T-helper 17 cell (primary cell): ENCODE measurements around the gene LRP10. TPM values are rescaled to one million over a fixed set of nuclear protein-coding genes. Genes with fewer than 3 reads are reported as not detected.

Experiments
- ATAC-seq: fragments of 150-1000 bp; cut with Tn5 transposase; 2 replicates; pipeline ENCODE4 v1.10.0; 2021; ENCODE audit warnings: mild to moderate bottlenecking, moderate library complexity
- DNase-seq, 3 donors: peaks; one replicate each; pipeline versions ENCODE4 v3.0.0 to v3.0.0-alpha.2; 2020 to 2021
- H3K9me3 ChIP-seq: one replicate; pipeline ENCODE4 v1.7.0; 2013; ENCODE audit warnings: low read length, mild to moderate bottlenecking; ENCODE audit not compliant: control insufficient read depth, poor library complexity, severe bottlenecking
- H3K27ac Mint-ChIP-seq: one replicate; pipeline ENCODE4 v1.8.0; 2022; ENCODE audit warnings: mild to moderate bottlenecking, moderate library complexity, mixed read lengths
- H3K27me3 Mint-ChIP-seq: one replicate; pipeline ENCODE4 v1.8.0; 2022; ENCODE audit warnings: mixed read lengths
- H3K36me3 Mint-ChIP-seq: one replicate; pipeline ENCODE4 v1.8.0; 2022; ENCODE audit warnings: low read depth, mixed read lengths
- H3K4me1 Mint-ChIP-seq: one replicate; pipeline ENCODE4 v1.8.0; 2022; ENCODE audit warnings: mild to moderate bottlenecking, mixed read lengths
- H3K4me3 Mint-ChIP-seq: one replicate; pipeline ENCODE4 v1.8.0; 2022; ENCODE audit warnings: mild to moderate bottlenecking, moderate library complexity, mixed read lengths
- total RNA-seq, 4 donors: library from RNA in 2 of 4; stranded (reverse) in 2 of 4; gene quantifications; one replicate each; pipeline ENCODE4 v1.2.3 and lab custom pipeline; 2022 to 2026

Gene LRP10
- total RNA-seq, 2 donors from 2014 or later, result 76.9 to 84.5 TPM

DNA sequence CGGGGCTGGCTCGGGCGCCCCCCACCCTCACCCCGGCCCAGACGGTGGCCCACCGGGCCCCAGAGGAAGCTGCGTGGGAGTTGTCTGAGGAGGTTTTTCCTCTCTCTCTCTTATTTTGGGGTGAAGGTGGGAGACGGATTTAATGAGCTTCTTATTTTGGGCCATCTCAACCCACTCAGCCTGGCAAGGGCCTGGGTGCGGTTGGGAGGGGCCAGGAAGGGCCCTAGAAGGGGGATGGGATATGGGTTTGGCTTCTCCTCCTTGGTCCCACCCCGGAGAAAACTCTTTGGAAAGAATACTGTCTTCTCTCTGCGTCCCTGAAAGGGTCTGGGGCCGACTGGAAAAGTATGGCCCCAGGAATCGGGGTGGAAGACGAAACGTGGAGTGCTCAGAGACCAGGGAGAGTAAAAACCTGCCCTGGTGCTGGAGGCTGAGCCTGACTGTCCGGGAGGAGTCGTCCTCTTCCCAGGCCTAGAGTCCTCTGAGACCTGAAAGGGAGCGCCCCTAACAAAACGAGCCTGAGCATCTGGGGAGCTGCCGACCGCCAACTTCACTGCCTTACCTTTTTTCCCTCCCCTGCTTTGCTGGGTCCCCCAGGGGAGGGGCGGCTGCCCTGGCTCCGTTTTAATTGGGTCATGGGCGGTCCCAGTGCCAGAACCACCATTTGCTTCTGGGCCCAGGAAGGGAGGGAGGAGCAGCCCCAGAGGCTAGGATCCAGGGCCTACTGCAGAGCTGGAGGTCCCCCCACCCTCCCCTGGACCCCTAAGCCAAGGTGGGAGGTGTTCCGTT is 33.6 kb upstream of the LRP10 start:
- H3K4me3 Mint-ChIP-seq, result peak overlapping the region; percentile 68
- H3K27me3 Mint-ChIP-seq, result peaks cover 42% of the 10 kb centered on the region
- H3K36me3 Mint-ChIP-seq, result peaks cover 6% of the 10 kb centered on the region
- DNase-seq, result no peak
- peaks cover 14% of the 10 kb centered on the region for H3K4me1 Mint-ChIP-seq
- no peak for ATAC-seq
- no peaks in the 10 kb centered on the region for H3K9me3 ChIP-seq
- no peak overlapping the region for H3K27ac Mint-ChIP-seq

DNA sequence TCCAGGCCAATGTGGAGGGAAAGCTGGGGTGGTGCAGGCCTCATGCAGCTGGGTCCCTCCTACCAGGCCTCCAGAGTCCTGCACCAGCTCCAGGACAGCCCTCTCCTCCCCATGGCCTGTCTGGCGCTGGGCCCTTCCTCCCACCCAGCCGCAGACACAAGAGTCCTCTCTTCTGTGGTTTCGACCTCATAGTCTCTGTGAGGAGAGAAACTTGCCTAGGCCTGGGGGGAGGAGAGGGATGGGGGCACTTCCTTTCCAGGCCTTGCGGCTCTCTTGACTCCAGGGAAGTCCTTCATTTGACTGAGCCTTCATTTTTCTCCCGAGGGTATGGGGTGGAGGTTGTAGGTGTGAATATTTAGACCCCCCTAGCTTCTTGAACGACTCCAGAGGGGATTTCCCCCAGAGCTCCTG is 32.9 kb upstream of the LRP10 start:
- ATAC-seq, result no peak
- Mint-ChIP-seq H3K4me1 (peaks cover 14% of the 10 kb centered on the region), H3K27me3 (peaks cover 48% of the 10 kb centered on the region), H3K36me3 (peaks cover 6% of the 10 kb centered on the region), H3K4me3 (peak overlapping the region; percentile 55), H3K27ac (no peak overlapping the region)
- no peaks in the 10 kb centered on the region for H3K9me3 ChIP-seq
- no peak for DNase-seq

DNA sequence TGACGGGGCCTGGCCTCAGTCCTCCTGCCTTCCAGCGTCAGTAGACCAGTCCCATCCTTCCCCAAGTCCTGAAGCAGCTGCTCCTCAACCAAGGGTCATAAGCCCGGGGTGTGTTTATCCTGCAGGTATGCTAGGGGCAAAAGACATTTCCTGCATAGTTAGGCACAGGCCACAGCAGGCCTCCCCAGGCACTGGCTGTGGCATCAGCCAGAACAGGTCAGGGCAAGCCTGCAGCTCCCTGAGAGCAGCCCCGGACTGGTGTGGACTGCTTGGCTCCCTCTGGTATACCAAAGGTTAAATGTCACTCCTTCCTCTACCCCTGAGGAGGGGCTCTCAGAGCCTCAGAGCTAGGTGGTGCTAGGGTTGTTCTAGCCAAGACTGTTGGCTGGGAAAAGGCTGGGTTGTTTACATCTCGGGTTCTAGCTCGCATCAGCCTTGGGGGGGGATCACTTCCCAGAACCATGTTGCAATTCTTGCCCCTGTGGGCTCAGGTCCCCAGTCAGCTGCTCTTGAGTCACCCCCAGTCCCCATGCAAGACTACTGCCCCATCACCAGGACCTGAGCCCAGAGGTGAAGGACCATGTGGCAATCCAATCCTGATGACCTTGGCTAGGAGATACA is 32.3 kb upstream of the LRP10 start:
- DNase-seq, result no peak
- H3K9me3 ChIP-seq, result no peaks in the 10 kb centered on the region
- H3K4me1 Mint-ChIP-seq, result peaks cover 14% of the 10 kb centered on the region
- peaks cover 51% of the 10 kb centered on the region for H3K27me3 Mint-ChIP-seq
- peaks cover 6% of the 10 kb centered on the region for H3K36me3 Mint-ChIP-seq
- no peak overlapping the region for H3K4me3 Mint-ChIP-seq
- no peak for ATAC-seq
- no peak overlapping the region for H3K27ac Mint-ChIP-seq

DNA sequence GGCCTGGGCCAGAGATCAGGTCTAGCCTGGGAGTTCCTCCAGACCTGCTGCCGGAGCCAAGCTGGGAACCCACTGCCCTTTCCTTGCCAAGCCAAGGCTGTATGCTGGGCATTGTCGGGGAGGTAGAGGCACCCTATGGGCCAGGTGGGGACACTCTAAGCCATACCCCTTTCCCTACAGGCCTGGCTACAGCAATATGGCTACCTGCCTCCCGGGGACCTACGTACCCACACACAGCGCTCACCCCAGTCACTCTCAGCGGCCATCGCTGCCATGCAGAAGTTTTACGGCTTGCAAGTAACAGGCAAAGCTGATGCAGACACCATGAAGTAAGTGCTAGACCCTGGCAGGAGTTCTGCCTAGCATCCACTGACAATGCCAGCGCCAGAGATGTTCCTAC is 30.2 kb upstream of the LRP10 start:
- Mint-ChIP-seq H3K4me3 (no peak overlapping the region), H3K36me3 (peaks cover 3% of the 10 kb centered on the region), H3K4me1 (peaks cover 11% of the 10 kb centered on the region), H3K27me3 (peaks cover 69% of the 10 kb centered on the region), H3K27ac (no peak overlapping the region)
- DNase-seq (no peak), ATAC-seq (no peak)
- H3K9me3 ChIP-seq, result no peaks in the 10 kb centered on the region

DNA sequence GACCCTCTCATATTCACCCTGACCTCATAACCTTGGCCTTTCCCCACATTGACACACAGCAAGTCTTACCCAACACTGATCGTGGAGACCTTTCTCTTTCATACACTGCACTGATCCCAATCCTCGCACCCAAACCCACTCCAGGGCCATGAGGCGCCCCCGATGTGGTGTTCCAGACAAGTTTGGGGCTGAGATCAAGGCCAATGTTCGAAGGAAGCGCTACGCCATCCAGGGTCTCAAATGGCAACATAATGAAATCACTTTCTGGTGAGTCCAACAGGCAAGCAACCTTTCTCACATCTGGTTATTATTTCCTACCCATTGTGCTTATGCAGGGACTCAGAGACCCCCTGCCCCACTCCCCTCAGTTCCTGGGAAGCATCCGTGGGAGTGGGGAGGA is 29.8 kb upstream of the LRP10 start:
- H3K4me3 Mint-ChIP-seq, result no peak overlapping the region
- H3K27me3 Mint-ChIP-seq, result peaks cover 73% of the 10 kb centered on the region
- H3K9me3 ChIP-seq, result no peaks in the 10 kb centered on the region
- no peak overlapping the region for H3K27ac Mint-ChIP-seq
- ATAC-seq (no peak), DNase-seq (no peak)
- peaks cover 10% of the 10 kb centered on the region for H3K4me1 Mint-ChIP-seq
- H3K36me3 Mint-ChIP-seq, result peaks cover 3% of the 10 kb centered on the region

DNA sequence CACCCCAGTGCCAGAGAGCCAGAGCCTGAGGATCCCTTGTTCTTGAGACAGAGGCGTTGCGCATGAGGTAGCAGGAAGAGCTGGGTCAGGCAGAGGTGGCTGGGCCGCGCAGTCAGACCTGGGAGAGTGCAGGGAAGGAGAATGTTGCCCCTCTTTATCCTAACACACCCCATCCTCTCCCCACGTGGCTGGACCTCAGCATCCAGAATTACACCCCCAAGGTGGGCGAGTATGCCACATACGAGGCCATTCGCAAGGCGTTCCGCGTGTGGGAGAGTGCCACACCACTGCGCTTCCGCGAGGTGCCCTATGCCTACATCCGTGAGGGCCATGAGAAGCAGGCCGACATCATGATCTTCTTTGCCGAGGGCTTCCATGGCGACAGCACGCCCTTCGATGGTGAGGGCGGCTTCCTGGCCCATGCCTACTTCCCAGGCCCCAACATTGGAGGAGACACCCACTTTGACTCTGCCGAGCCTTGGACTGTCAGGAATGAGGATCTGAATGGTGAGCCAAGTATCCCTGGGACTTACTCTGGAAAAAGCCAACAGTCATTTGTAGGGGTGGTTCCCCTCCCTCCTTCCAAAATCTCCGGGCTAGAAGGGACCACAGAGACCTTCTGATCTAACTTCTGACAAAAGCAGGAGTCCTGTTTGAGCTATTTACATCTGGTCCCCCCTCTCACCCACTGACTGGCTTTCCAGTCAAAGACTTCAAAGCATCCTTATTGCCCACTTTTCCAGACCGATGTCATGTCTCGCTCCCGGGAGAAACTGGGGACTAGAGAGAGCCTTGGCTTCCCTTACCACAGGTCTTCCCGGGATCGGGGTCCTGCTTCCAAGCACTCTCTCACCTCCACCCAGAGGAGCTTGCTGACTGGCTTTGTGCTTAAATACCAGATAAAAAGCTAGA is 29.1 kb upstream of the LRP10 start:
- DNase-seq (no peak), ATAC-seq (no peak)
- H3K27ac Mint-ChIP-seq, result no peak overlapping the region
- H3K36me3 Mint-ChIP-seq, result peaks cover 3% of the 10 kb centered on the region
- no peaks in the 10 kb centered on the region for H3K9me3 ChIP-seq
- H3K4me1 Mint-ChIP-seq, result peaks cover 7% of the 10 kb centered on the region
- H3K4me3 Mint-ChIP-seq, result no peak overlapping the region
- peaks cover 68% of the 10 kb centered on the region for H3K27me3 Mint-ChIP-seq

DNA sequence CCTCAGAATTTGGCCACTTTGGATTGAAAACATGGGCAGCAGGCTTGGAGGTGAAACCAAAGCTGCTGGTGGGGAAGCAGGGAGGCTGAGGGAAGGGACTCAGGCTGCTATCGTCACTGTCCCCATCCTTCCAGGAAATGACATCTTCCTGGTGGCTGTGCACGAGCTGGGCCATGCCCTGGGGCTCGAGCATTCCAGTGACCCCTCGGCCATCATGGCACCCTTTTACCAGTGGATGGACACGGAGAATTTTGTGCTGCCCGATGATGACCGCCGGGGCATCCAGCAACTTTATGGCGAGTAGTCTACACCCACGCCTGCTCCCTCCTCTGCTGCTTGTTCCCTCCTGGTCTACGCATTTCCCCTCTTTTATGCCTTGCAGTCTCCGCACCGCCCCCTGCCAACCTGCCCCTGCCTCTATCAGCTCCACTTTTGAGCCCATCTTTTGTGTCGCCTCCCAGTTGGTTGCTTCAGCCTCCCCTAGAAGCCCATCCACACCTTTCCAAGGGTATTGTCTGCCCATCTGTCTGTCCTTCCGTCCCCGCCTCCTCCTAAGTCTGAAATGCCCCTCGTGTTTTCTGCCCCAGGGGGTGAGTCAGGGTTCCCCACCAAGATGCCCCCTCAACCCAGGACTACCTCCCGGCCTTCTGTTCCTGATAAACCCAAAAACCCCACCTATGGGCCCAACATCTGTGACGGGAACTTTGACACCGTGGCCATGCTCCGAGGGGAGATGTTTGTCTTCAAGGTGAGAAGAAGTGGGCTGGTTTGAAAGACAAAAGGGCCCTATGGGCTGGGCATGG is 28.2 kb upstream of the LRP10 start:
- no peak overlapping the region for H3K27ac Mint-ChIP-seq
- H3K27me3 Mint-ChIP-seq, result peaks cover 62% of the 10 kb centered on the region
- H3K4me3 Mint-ChIP-seq, result no peak overlapping the region
- DNase-seq (no peak), ATAC-seq (no peak)
- H3K9me3 ChIP-seq, result no peaks in the 10 kb centered on the region
- peaks cover 3% of the 10 kb centered on the region for H3K36me3 Mint-ChIP-seq
- H3K4me1 Mint-ChIP-seq, result peaks cover 7% of the 10 kb centered on the region

DNA sequence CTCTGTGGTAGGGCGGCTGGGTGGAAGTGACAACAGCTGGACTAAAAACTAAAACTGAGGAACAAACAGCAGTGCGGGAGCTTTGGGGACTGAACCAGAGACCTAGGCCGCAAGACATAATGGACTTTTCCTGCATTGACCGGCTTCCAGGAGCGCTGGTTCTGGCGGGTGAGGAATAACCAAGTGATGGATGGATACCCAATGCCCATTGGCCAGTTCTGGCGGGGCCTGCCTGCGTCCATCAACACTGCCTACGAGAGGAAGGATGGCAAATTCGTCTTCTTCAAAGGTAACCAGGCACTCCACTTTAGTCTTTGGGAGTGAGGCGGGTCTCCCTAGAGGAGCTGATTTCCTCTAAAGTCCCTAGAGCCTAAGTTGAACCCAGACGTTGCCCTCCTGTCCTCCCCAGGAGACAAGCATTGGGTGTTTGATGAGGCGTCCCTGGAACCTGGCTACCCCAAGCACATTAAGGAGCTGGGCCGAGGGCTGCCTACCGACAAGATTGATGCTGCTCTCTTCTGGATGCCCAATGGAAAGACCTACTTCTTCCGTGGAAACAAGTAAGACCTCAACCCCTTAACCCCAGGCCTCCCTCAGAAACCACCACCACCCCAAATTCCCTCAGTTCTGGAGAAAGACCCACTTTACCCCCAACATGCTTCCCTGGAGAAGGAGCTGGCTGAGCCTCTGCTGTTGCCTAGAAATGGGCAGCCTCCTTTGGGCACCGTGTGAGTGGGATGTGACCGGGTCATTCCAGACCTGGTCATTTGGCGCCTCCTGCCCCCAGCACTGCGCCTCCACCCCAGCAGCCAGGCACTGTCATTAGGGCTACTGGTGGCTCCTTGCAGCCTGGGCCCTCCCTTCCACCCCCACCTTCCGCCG is 27.1 kb upstream of the LRP10 start:
- H3K9me3 ChIP-seq, result no peaks in the 10 kb centered on the region
- DNase-seq (no peak), ATAC-seq (no peak)
- no peak overlapping the region for H3K4me3 Mint-ChIP-seq
- H3K36me3 Mint-ChIP-seq, result no peaks in the 10 kb centered on the region
- H3K27me3 Mint-ChIP-seq, result peaks cover 50% of the 10 kb centered on the region
- H3K27ac Mint-ChIP-seq, result no peak overlapping the region
- H3K4me1 Mint-ChIP-seq, result peaks cover 2% of the 10 kb centered on the region

DNA sequence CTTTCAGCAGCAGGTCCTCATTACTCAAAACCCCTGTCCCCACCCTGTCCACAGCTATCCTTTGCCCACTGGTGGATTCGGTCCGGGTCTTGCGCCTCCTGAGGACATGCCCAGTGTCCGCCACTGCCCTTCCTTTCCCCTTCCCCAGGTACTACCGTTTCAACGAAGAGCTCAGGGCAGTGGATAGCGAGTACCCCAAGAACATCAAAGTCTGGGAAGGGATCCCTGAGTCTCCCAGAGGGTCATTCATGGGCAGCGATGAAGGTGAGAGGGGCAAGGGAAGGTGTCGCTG is 26.5 kb upstream of the LRP10 start:
- DNase-seq, result no peak
- no peaks in the 10 kb centered on the region for H3K9me3 ChIP-seq
- Mint-ChIP-seq H3K4me1 (peaks cover 2% of the 10 kb centered on the region), H3K4me3 (no peak overlapping the region), H3K27me3 (peaks cover 48% of the 10 kb centered on the region), H3K36me3 (no peaks in the 10 kb centered on the region), H3K27ac (no peak overlapping the region)
- ATAC-seq, result no peak

DNA sequence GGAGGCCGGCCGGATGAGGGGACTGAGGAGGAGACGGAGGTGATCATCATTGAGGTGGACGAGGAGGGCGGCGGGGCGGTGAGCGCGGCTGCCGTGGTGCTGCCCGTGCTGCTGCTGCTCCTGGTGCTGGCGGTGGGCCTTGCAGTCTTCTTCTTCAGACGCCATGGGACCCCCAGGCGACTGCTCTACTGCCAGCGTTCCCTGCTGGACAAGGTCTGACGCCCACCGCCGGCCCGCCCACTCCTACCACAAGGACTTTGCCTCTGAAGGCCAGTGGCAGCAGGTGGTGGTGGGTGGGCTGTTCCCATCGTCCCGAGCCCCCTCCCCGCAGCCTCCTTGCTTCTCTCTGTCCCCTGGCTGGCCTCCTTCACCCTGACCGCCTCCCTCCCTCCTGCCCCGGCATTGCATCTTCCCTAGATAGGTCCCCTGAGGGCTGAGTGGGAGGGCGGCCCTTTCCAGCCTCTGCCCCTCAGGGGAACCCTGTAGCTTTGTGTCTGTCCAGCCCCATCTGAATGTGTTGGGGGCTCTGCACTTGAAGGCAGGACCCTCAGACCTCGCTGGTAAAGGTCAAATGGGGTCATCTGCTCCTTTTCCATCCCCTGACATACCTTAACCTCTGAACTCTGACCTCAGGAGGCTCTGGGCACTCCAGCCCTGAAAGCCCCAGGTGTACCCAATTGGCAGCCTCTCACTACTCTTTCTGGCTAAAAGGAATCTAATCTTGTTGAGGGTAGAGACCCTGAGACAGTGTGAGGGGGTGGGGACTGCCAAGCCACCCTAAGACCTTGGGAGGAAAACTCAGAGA is 25.5 kb upstream of the LRP10 start:
- no peak for DNase-seq
- H3K4me1 Mint-ChIP-seq, result no peaks in the 10 kb centered on the region
- no peaks in the 10 kb centered on the region for H3K9me3 ChIP-seq
- H3K27ac Mint-ChIP-seq, result no peak overlapping the region
- H3K36me3 Mint-ChIP-seq, result no peaks in the 10 kb centered on the region
- H3K27me3 Mint-ChIP-seq, result peaks cover 40% of the 10 kb centered on the region
- H3K4me3 Mint-ChIP-seq, result no peak overlapping the region
- ATAC-seq, result no peak

DNA sequence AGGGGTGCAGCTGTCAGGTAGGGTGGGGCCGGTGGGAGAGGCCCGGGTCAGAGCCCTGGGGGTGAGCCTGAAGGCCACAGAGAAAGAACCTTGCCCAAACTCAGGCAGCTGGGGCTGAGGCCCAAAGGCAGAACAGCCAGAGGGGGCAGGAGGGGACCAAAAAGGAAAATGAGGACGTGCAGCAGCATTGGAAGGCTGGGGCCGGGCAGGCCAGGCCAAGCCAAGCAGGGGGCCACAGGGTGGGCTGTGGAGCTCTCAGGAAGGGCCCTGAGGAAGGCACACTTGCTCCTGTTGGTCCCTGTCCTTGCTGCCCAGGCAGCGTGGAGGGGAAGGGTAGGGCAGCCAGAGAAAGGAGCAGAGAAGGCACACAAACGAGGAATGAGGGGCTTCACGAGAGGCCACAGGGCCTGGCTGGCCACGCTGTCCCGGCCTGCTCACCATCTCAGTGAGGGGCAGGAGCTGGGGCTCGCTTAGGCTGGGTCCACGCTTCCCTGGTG is 24.7 kb upstream of the LRP10 start:
- Mint-ChIP-seq H3K4me3 (no peak overlapping the region), H3K36me3 (no peaks in the 10 kb centered on the region), H3K4me1 (peaks cover 2% of the 10 kb centered on the region)

More for the DNA sequence above, 24.7 kb upstream of the LRP10 start:
- ATAC-seq (no peak), DNase-seq (no peak)
- peaks cover 34% of the 10 kb centered on the region for H3K27me3 Mint-ChIP-seq
- H3K27ac Mint-ChIP-seq, result no peak overlapping the region
- H3K9me3 ChIP-seq, result no peaks in the 10 kb centered on the region
